GM12878 (cell line): ENCODE measurements around the gene TRIM43B. TPM values are rescaled to one million over a fixed set of nuclear protein-coding genes. Genes with fewer than 3 reads are reported as not detected.
A peak's percentile ranks its signal among the peaks of the same experiment; 100 is the strongest.

Experiments
- ATAC-seq: fragments of 200-7000 bp; cut with Tn5 transposase; 3 replicates; pipeline ENCODE4 v1.9.1; 2020; ENCODE audit warnings: mild to moderate bottlenecking, moderate library complexity
- BruUV-seq: library from RNA; stranded (reverse); fragments of 400-500 nt; replicated peaks from 2 replicates; lab custom pipeline; 2021; lab: Mats Ljungman, UMichigan
- CTCF ChIA-PET: fragments of 300-600 bp; sonication (Branson Sonifier 250); formaldehyde crosslinking; extraction: SDS; loops from one replicate; lab custom pipeline; 2021; ENCODE audit warnings: inconsistent platforms; lab: Yijun Ruan, JAX
- POLR2A ChIA-PET: fragments of 350-600 bp; formaldehyde crosslinking; extraction: SDS; loops from one replicate; lab custom pipeline; 2021; ENCODE audit warnings: inconsistent platforms; lab: Charles Lee
- RAD21 ChIA-PET: fragments of 300-600 bp; sonication (Branson Sonifier 250); formaldehyde crosslinking; loops from one replicate; lab custom pipeline; 2023; ENCODE audit warnings: antibody characterized with exemption; ENCODE audit not compliant: unreplicated experiment; lab: Charles Lee
- SMC1A ChIA-PET: fragments of 300-600 bp; sonication (Branson Sonifier 250); formaldehyde crosslinking; loops from one replicate; lab custom pipeline; 2023; ENCODE audit not compliant: unreplicated experiment, uncharacterized antibody; lab: Charles Lee
- DNase-seq: peaks from one replicate; pipeline ENCODE4 v3.0.0-alpha.2; 2011; ENCODE audit warnings: low read depth, low spot score
- FAIRE-seq: peaks from 3 replicates; lab custom pipeline; 2011; peaks lifted over from hg19 to GRCh38; lab: Jason Lieb, UNC
- H2AFZ ChIP-seq: 2 replicates; pipeline ENCODE4 v1.6.0; 2011; ENCODE audit warnings: low read depth, low read length, control low read depth; ENCODE audit not compliant: control insufficient read depth
- H3K27ac ChIP-seq: 2 replicates; pipeline ENCODE4 v1.5.1; 2011; ENCODE audit warnings: control low read depth; ENCODE audit not compliant: control insufficient read depth, insufficient read depth
- H3K27me3 ChIP-seq, 2 experiments: replicated peaks in 1 of 2; 2 replicates each; pipeline versions ENCODE4 v1.6.0 to v1.6.1; 2011; ENCODE audit warnings: low read length in 1 of 2; ENCODE audit not compliant: control insufficient read depth in 2 of 2, insufficient read depth in 2 of 2
- H3K36me3 ChIP-seq, 2 experiments: 2 replicates each; pipeline ENCODE4 v1.5.1; 2011; ENCODE audit warnings: low read length in 1 of 2; ENCODE audit not compliant: control insufficient read depth in 2 of 2, insufficient read depth in 2 of 2
- H3K4me1 ChIP-seq: 2 replicates; pipeline ENCODE4 v1.6.1; 2011; ENCODE audit warnings: mild to moderate bottlenecking, low read length, moderate library complexity, mixed read lengths; ENCODE audit not compliant: control insufficient read depth, insufficient read depth
- H3K4me2 ChIP-seq: 2 replicates; pipeline ENCODE4 v1.6.0; 2011; ENCODE audit warnings: control low read depth; ENCODE audit not compliant: control insufficient read depth, insufficient read depth
- H3K4me3 ChIP-seq: fragments of 200-600 bp; sonication (generic); 2 replicates; pipeline ENCODE4 v1.5.1; 2016
- H3K79me2 ChIP-seq: 2 replicates; pipeline ENCODE4 v1.6.0; 2011; ENCODE audit warnings: low read length; ENCODE audit not compliant: control insufficient read depth, insufficient read depth
- H3K9ac ChIP-seq: 2 replicates; pipeline ENCODE4 v1.8.0; 2011; ENCODE audit warnings: low read length, control low read depth, mixed read lengths; ENCODE audit not compliant: control insufficient read depth, insufficient read depth
- H3K9me3 ChIP-seq: replicated peaks from 3 replicates; pipeline ENCODE4 v1.5.1; 2011; ENCODE audit warnings: mild to moderate bottlenecking, low read length; ENCODE audit not compliant: control insufficient read depth, insufficient read depth
- H4K20me1 ChIP-seq: 2 replicates; pipeline ENCODE4 v1.6.0; 2011; ENCODE audit not compliant: control insufficient read depth, insufficient read depth
- HDAC6 ChIP-seq: fragments of 200-600 bp; sonication (generic); IDR thresholded peaks from one replicate; pipeline ENCODE4 v1.8.0; 2017; ENCODE audit warnings: antibody characterized with exemption; ENCODE audit not compliant: unreplicated experiment
- JUNB ChIP-seq: IDR thresholded peaks from 2 replicates; pipeline ENCODE4 v1.6.1; 2016; ENCODE audit warnings: antibody characterized with exemption, mild to moderate bottlenecking
- LARP7 ChIP-seq: fragments of 450-650 bp; IDR thresholded peaks from 2 replicates; pipeline ENCODE4 v1.6.1; 2017; ENCODE audit warnings: mild to moderate bottlenecking
- NRF1 ChIP-seq: conservative IDR thresholded peaks from 2 replicates; pipeline ENCODE4 v1.6.1; 2011; ENCODE audit warnings: mild to moderate bottlenecking, low read depth, low read length, improper control_type of control experiment
- RBBP5 ChIP-seq: fragments of 200-600 bp; sonication (generic); conservative IDR thresholded peaks from 2 replicates; pipeline ENCODE4 v1.6.1; 2016
- RFX5 ChIP-seq: IDR thresholded peaks from 2 replicates; pipeline ENCODE4 v1.6.1; 2011; ENCODE audit warnings: low read depth, low read length, improper control_type of control experiment
- WGBS: methylation state at CpG from one replicate; pipeline ENCODE4 v1.1.6; 2016; ENCODE audit warnings: low lambda C conversion rate; ENCODE audit not compliant: insufficient replicate concordance, insufficient coverage; ENCODE audit errors: missing lambda C conversion rate; 5-methylcytosine and 5-hydroxymethylcytosine counted together
- in situ Hi-C: fragments of 300-500 bp; cut with MboI; formaldehyde crosslinking; loops from 9 replicates; pipeline ENCODE4 v1.14.3; 2018; ENCODE audit warnings: mixed read lengths
- intact Hi-C: fragments of 100-400 bp; cut with micrococcal nuclease; formaldehyde crosslinking; loops from one replicate; pipeline ENCODE4 v1.14.2; 2022; ENCODE audit not compliant: unreplicated experiment
- polyA plus RNA-seq, 11 experiments: library from polyadenylated mRNA; depleted of rRNA in 4 of 11; unstranded in 6 of 11; stranded (reverse) in 5 of 11; fragments of >200 nt; fragmentation: Nextera tagmentation in 4 of 11; fragmentation: Illumina TruSeq in 1 of 11; extraction: Ambion mirVana in 4 of 11; extraction: Trizol in 1 of 11; gene quantifications; 1 replicate in 1 of 11; 2 replicates in 10 of 11; pipeline versions ENCODE4 v1.2.1 to v1.2.3, GENCODE V29; 2011 to 2016; ENCODE audit warnings: inconsistent platforms in 2 of 11, missing spikeins in 2 of 11, low read depth in 1 of 11
- total RNA-seq, 4 experiments: library from RNA; depleted of rRNA in 3 of 4; stranded (reverse); fragments of >200 nt in 3 of 4; fragmentation: Illumina TruSeq in 1 of 4; extraction: Trizol in 1 of 4; gene quantifications; 2 replicates each; pipeline versions ENCODE4 v1.2.1 to v1.2.3, GENCODE V29; 2013 to 2021
- TF ChIP-seq, protein P1 (sequence below): IDR thresholded peaks from 2 replicates; pipeline ENCODE4 v1.6.1; 2012; ENCODE audit warnings: low read depth, low read length, improper control_type of control experiment
- TF ChIP-seq, protein P2 (sequence below): fragments of 450-650 bp; IDR thresholded peaks from 2 replicates; pipeline ENCODE4 v1.6.1; 2017; ENCODE audit warnings: mild to moderate bottlenecking, low read depth, inconsistent platforms; ENCODE audit not compliant: poor library complexity, severe bottlenecking
- TF ChIP-seq, protein P3 (sequence below): fragments of 450-650 bp; IDR thresholded peaks from 2 replicates; pipeline ENCODE4 v1.6.1; 2017; ENCODE audit warnings: mild to moderate bottlenecking, moderate library complexity
- TF ChIP-seq, protein P4 (sequence below): IDR thresholded peaks from 2 replicates; pipeline ENCODE4 v1.6.1; 2011; ENCODE audit warnings: low read depth, mild to moderate bottlenecking, low read length, moderate library complexity, borderline replicate concordance; ENCODE audit errors: extremely low read depth

TRIM43B gene
- total and polyA plus RNA-seq, 10 of the 15 experiments (the other 5 are each of a cell fraction or from before 2014, with no cell fraction given) = 0.05 TPM; not detected in 9

DNA sequence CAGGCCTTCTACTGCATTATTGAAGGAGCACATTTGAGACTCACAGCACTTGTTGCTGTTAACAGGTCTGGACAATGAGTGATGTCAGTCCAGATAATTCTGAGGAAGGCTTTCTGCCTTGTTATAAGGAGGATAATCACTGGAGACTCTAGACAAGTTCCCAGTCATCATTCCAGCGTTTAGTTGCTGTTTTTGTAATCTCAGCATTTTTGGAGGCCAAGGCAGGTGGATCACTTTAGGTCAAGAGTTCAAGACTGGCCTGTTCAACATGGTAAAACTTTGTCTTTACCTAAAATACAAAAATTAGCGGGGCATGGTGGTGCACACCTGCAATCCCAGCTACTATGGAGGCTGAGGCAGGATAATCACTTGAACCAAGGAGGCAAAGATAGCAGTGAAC lies 39.6 kb upstream of the TRIM43B start:
- no peak overlapping the region for H2AFZ ChIP-seq
- TF ChIP-seq, protein P1, sequence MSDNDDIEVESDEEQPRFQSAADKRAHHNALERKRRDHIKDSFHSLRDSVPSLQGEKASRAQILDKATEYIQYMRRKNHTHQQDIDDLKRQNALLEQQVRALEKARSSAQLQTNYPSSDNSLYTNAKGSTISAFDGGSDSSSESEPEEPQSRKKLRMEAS = no peak
- no peak for TF ChIP-seq LARP7
- no peak for TF ChIP-seq RFX5
- no peak for TF ChIP-seq NRF1
- TF ChIP-seq, protein P2, sequence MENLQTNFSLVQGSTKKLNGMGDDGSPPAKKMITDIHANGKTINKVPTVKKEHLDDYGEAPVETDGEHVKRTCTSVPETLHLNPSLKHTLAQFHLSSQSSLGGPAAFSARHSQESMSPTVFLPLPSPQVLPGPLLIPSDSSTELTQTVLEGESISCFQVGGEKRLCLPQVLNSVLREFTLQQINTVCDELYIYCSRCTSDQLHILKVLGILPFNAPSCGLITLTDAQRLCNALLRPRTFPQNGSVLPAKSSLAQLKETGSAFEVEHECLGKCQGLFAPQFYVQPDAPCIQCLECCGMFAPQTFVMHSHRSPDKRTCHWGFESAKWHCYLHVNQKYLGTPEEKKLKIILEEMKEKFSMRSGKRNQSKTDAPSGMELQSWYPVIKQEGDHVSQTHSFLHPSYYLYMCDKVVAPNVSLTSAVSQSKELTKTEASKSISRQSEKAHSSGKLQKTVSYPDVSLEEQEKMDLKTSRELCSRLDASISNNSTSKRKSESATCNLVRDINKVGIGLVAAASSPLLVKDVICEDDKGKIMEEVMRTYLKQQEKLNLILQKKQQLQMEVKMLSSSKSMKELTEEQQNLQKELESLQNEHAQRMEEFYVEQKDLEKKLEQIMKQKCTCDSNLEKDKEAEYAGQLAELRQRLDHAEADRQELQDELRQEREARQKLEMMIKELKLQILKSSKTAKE = no peak
- TF ChIP-seq RBBP5 = no peak
- RAD21 ChIA-PET = no interaction called here
- 83% methylated on average over 2 of the region's 2 CpGs for WGBS
- no peaks in the 10 kb centered on the region for H3K36me3 ChIP-seq
- in situ Hi-C loops (no loop called here), intact Hi-C loops (no loop called here)
- BruUV-seq = no TSS peak
- H3K27ac ChIP-seq = no peak overlapping the region
- peaks cover 35% of the 10 kb centered on the region for H3K79me2 ChIP-seq
- no peaks in the 10 kb centered on the region for H3K4me1 ChIP-seq
- no peaks in the 10 kb centered on the region for H3K27me3 ChIP-seq
- peak; percentile 49 for FAIRE-seq
- no peak overlapping the region for H3K4me3 ChIP-seq
- no peak for ATAC-seq
- H3K9me3 ChIP-seq = no peaks in the 10 kb centered on the region
- no peaks in the 10 kb centered on the region for H4K20me1 ChIP-seq
- POLR2A ChIA-PET = no interaction called here
- no peak overlapping the region for H3K9ac ChIP-seq
- CTCF ChIA-PET = no interaction called here
- SMC1A ChIA-PET = no interaction called here
- no peak for DNase-seq
- H3K4me2 ChIP-seq = no peak overlapping the region

DNA sequence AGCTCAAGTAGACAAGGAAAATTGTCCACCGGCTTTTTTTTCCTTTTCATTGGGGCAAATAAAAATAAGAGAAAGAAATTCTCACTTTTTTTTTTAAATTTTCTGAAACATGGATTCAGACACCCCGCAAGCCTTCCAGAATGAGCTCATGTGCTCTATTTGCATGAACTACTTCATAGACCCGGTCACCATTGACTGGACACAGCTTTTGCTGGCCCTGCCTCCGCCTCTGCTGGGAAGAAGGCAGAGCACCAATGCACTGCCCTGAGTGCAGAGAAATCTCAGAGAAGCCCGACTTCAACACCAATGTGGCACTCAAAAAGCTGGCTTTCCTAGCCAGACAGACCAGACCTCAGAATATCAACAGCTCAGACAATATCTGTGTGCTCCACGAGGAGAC lies 30.2 kb upstream of the TRIM43B start:
- RAD21 ChIA-PET = no interaction called here
- no peak overlapping the region for H2AFZ ChIP-seq
- FAIRE-seq (no peak), DNase-seq (no peak), ATAC-seq (no peak)
- no peaks in the 10 kb centered on the region for H3K79me2 ChIP-seq
- 37% methylated on average over 6 of the region's 6 CpGs for WGBS
- H3K4me1 ChIP-seq = no peaks in the 10 kb centered on the region
- SMC1A ChIA-PET = no interaction called here
- no TSS peak for BruUV-seq
- no peak overlapping the region for H3K9ac ChIP-seq
- H3K27me3 ChIP-seq = no peaks in the 10 kb centered on the region
- H3K27ac ChIP-seq = no peak overlapping the region
- in situ Hi-C loops = no loop called here
- H3K9me3 ChIP-seq = no peaks in the 10 kb centered on the region
- CTCF ChIA-PET = no interaction called here
- H3K4me2 ChIP-seq = no peak overlapping the region
- H3K36me3 ChIP-seq = no peaks in the 10 kb centered on the region
- intact Hi-C loops = no loop called here
- no peak overlapping the region for H3K4me3 ChIP-seq
- POLR2A ChIA-PET = no interaction called here
- no peaks in the 10 kb centered on the region for H4K20me1 ChIP-seq
- TF ChIP-seq, protein P3, sequence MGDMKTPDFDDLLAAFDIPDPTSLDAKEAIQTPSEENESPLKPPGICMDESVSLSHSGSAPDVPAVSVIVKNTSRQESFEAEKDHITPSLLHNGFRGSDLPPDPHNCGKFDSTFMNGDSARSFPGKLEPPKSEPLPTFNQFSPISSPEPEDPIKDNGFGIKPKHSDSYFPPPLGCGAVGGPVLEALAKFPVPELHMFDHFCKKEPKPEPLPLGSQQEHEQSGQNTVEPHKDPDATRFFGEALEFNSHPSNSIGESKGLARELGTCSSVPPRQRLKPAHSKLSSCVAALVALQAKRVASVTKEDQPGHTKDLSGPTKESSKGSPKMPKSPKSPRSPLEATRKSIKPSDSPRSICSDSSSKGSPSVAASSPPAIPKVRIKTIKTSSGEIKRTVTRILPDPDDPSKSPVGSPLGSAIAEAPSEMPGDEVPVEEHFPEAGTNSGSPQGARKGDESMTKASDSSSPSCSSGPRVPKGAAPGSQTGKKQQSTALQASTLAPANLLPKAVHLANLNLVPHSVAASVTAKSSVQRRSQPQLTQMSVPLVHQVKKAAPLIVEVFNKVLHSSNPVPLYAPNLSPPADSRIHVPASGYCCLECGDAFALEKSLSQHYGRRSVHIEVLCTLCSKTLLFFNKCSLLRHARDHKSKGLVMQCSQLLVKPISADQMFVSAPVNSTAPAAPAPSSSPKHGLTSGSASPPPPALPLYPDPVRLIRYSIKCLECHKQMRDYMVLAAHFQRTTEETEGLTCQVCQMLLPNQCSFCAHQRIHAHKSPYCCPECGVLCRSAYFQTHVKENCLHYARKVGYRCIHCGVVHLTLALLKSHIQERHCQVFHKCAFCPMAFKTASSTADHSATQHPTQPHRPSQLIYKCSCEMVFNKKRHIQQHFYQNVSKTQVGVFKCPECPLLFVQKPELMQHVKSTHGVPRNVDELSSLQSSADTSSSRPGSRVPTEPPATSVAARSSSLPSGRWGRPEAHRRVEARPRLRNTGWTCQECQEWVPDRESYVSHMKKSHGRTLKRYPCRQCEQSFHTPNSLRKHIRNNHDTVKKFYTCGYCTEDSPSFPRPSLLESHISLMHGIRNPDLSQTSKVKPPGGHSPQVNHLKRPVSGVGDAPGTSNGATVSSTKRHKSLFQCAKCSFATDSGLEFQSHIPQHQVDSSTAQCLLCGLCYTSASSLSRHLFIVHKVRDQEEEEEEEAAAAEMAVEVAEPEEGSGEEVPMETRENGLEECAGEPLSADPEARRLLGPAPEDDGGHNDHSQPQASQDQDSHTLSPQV = no peak
- TF ChIP-seq, protein P4, sequence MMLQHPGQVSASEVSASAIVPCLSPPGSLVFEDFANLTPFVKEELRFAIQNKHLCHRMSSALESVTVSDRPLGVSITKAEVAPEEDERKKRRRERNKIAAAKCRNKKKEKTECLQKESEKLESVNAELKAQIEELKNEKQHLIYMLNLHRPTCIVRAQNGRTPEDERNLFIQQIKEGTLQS = no peak
- TF ChIP-seq RBBP5 = no peak
- TF ChIP-seq HDAC6 = no peak
- no peak for TF ChIP-seq JUNB
